Astrocyte (in vitro differentiated cells and primary cell): Measurements from ENCODE around the gene CHAT. TPM values are rescaled to one million over a fixed set of nuclear protein-coding genes. Genes with fewer than 3 reads are reported as not detected.

Experiments used
- DNase-seq: peaks from one replicate; pipeline ENCODE4 v3.0.0-alpha.2; 2010; ENCODE audit warnings: low read depth
- FAIRE-seq: peaks from 2 replicates; lab custom pipeline; 2011; peaks lifted over from hg19 to GRCh38; lab: Jason Lieb, UNC
- H2AFZ ChIP-seq: 2 replicates; pipeline ENCODE4 v1.6.0; 2012; ENCODE audit warnings: low read depth, low read length, inconsistent platforms
- H3K27ac ChIP-seq: 2 replicates; pipeline ENCODE4 v1.5.1; 2011; ENCODE audit warnings: low read depth, low read length, inconsistent platforms
- H3K27me3 ChIP-seq: 2 replicates; pipeline ENCODE4 v1.6.0; 2011; ENCODE audit warnings: low read length, inconsistent platforms; ENCODE audit not compliant: insufficient read depth
- H3K36me3 ChIP-seq: 2 replicates; pipeline ENCODE4 v1.5.1; 2011; ENCODE audit warnings: low read length, inconsistent platforms; ENCODE audit not compliant: insufficient read depth
- H3K4me1 ChIP-seq: 2 replicates; pipeline ENCODE4 v1.5.1; 2011; ENCODE audit warnings: low read length, inconsistent platforms; ENCODE audit not compliant: insufficient read depth
- H3K4me2 ChIP-seq: 2 replicates; pipeline ENCODE4 v1.6.0; 2012; ENCODE audit warnings: low read length, inconsistent platforms
- H3K4me3 ChIP-seq: 2 replicates; pipeline ENCODE4 v1.5.1; 2011; ENCODE audit warnings: low read depth, mild to moderate bottlenecking, low read length, inconsistent platforms; ENCODE audit not compliant: insufficient read depth
- H3K79me2 ChIP-seq: 2 replicates; pipeline ENCODE4 v1.6.0; 2012; ENCODE audit warnings: mild to moderate bottlenecking, low read length, inconsistent platforms; ENCODE audit not compliant: insufficient read depth
- H3K9ac ChIP-seq: 2 replicates; pipeline ENCODE4 v1.6.0; 2012; ENCODE audit warnings: mild to moderate bottlenecking, low read length, inconsistent platforms
- H3K9me3 ChIP-seq: 2 replicates; pipeline ENCODE4 v1.5.1; 2012; ENCODE audit warnings: low read depth, mild to moderate bottlenecking, low read length, inconsistent platforms; ENCODE audit not compliant: insufficient read depth
- H4K20me1 ChIP-seq: 2 replicates; pipeline ENCODE4 v1.6.0; 2012; ENCODE audit warnings: low read length, inconsistent platforms; ENCODE audit not compliant: insufficient read depth
- H3K27ac Mint-ChIP-seq: one replicate; pipeline ENCODE4 v1.8.0; 2021; ENCODE audit warnings: mild to moderate bottlenecking, mixed read lengths; ENCODE audit not compliant: unreplicated experiment
- H3K27me3 Mint-ChIP-seq: one replicate; pipeline ENCODE4 v1.8.0; 2021; ENCODE audit warnings: low read depth, mixed read lengths; ENCODE audit not compliant: unreplicated experiment
- H3K36me3 Mint-ChIP-seq: one replicate; pipeline ENCODE4 v1.8.0; 2021; ENCODE audit warnings: low read depth, mixed read lengths; ENCODE audit not compliant: unreplicated experiment
- H3K4me1 Mint-ChIP-seq: one replicate; pipeline ENCODE4 v1.8.0; 2021; ENCODE audit warnings: low read depth, mixed read lengths; ENCODE audit not compliant: unreplicated experiment
- H3K4me3 Mint-ChIP-seq: one replicate; pipeline ENCODE4 v1.8.0; 2021; ENCODE audit warnings: mild to moderate bottlenecking, moderate library complexity, mixed read lengths; ENCODE audit not compliant: unreplicated experiment
- H3K9me3 Mint-ChIP-seq: one replicate; pipeline ENCODE4 v1.8.0; 2021; ENCODE audit warnings: mild to moderate bottlenecking, mixed read lengths; ENCODE audit not compliant: unreplicated experiment
- CTCF ChIP-seq: IDR thresholded peaks from 2 replicates; pipeline ENCODE4 v1.5.1; 2011; ENCODE audit warnings: low read depth, mild to moderate bottlenecking, inconsistent platforms, low read length, moderate library complexity; ENCODE audit not compliant: insufficient read depth
- EZH2 ChIP-seq: IDR thresholded peaks from 2 replicates; pipeline ENCODE4 v1.6.1; 2012; ENCODE audit warnings: mild to moderate bottlenecking, low read length, inconsistent platforms; ENCODE audit not compliant: insufficient read depth
- total RNA-seq: library from RNA; stranded (reverse); gene quantifications from 2 replicates; pipeline ENCODE4 v1.2.1, GENCODE V29; 2021

Gene CHAT
- total RNA-seq, 1 donor from 2014 or later = 1.00 TPM

- no peaks in the 10 kb centered on the region for H4K20me1 ChIP-seq
- H3K9ac ChIP-seq = no peak overlapping the region
- Mint-ChIP-seq H3K27me3 (peaks cover 65% of the 10 kb centered on the region), H3K27ac (no peak overlapping the region), H3K4me3 (no peak overlapping the region), H3K36me3 (no peaks in the 10 kb centered on the region), H3K9me3 (peaks cover under 1% of the 10 kb centered on the region), H3K4me1 (no peaks in the 10 kb centered on the region)
- H2AFZ ChIP-seq = no peak overlapping the region
- FAIRE-seq (no peak), DNase-seq (no peak)
- H3K4me3 ChIP-seq = no peak overlapping the region
- no peaks in the 10 kb centered on the region for H3K9me3 ChIP-seq
- H3K79me2 ChIP-seq = no peaks in the 10 kb centered on the region
- H3K27me3 ChIP-seq = peaks cover 7% of the 10 kb centered on the region
- no peak overlapping the region for H3K4me2 ChIP-seq
- no peaks in the 10 kb centered on the region for H3K4me1 ChIP-seq
- H3K27ac ChIP-seq = no peak overlapping the region
- H3K36me3 ChIP-seq = no peaks in the 10 kb centered on the region
- TF ChIP-seq EZH2 (no peak), CTCF (no peak)
These were observed 52.3 kb downstream of the CHAT start for GRCh38 chr10:49666054-49666615.

- Histone ChIP-seq H3K79me2 (no peaks in the 10 kb centered on the region), H3K4me1 (no peaks in the 10 kb centered on the region), H3K4me3 (no peak overlapping the region), H3K36me3 (no peaks in the 10 kb centered on the region), H3K9ac (no peak overlapping the region), H3K4me2 (no peak overlapping the region), H3K9me3 (no peaks in the 10 kb centered on the region), H4K20me1 (no peaks in the 10 kb centered on the region), H3K27me3 (peaks cover 7% of the 10 kb centered on the region), H3K27ac (no peak overlapping the region), H2AFZ (no peak overlapping the region)
- H3K4me3 Mint-ChIP-seq = no peak overlapping the region
- H3K27me3 Mint-ChIP-seq = peaks cover 65% of the 10 kb centered on the region
- FAIRE-seq (no peak), DNase-seq (no peak)
- TF ChIP-seq CTCF (no peak), EZH2 (no peak)
- H3K4me1 Mint-ChIP-seq = no peaks in the 10 kb centered on the region
- peaks cover 3% of the 10 kb centered on the region for H3K9me3 Mint-ChIP-seq
- no peak overlapping the region for H3K27ac Mint-ChIP-seq
- no peaks in the 10 kb centered on the region for H3K36me3 Mint-ChIP-seq
These were observed 52.8 kb downstream of the CHAT start for GRCh38 chr10:49666685-49667084.

- no peak overlapping the region for H3K4me3 ChIP-seq
- TF ChIP-seq CTCF = no peak
- TF ChIP-seq EZH2 = no peak
- peaks cover 3% of the 10 kb centered on the region for H3K9me3 Mint-ChIP-seq
- H3K4me3 Mint-ChIP-seq = no peak overlapping the region
- no peak overlapping the region for H2AFZ ChIP-seq
- H3K27ac ChIP-seq = no peak overlapping the region
- H3K4me2 ChIP-seq = no peak overlapping the region
- no peak for FAIRE-seq
- peak overlapping the region; percentile 1 for H3K27ac Mint-ChIP-seq
- no peaks in the 10 kb centered on the region for H3K4me1 ChIP-seq
- DNase-seq = no peak
- peaks cover 7% of the 10 kb centered on the region for H3K27me3 ChIP-seq
- peaks cover 60% of the 10 kb centered on the region for H3K27me3 Mint-ChIP-seq
- no peaks in the 10 kb centered on the region for H3K79me2 ChIP-seq
- no peaks in the 10 kb centered on the region for H3K36me3 Mint-ChIP-seq
- no peaks in the 10 kb centered on the region for H3K4me1 Mint-ChIP-seq
- no peak overlapping the region for H3K9ac ChIP-seq
- H3K9me3 ChIP-seq = no peaks in the 10 kb centered on the region
- no peaks in the 10 kb centered on the region for H3K36me3 ChIP-seq
- no peaks in the 10 kb centered on the region for H4K20me1 ChIP-seq
These were observed 54.2 kb downstream of the CHAT start for GRCh38 chr10:49667991-49668390.
